ENCODE measurements around the gene BMP6.

- no peak for TF ChIP-seq CTCF (IDR thresholded peaks at IDR 0.05)
- no peak for TF ChIP-seq POLR2A (IDR thresholded peaks at IDR 0.05)
Observed at GRCh38 chr6:7697432-7697819, 28.5 kb upstream of the BMP6 start.

All from breast epithelium (tissue), 3 donors.